OCI-LY1 (cell line): ENCODE measurements around the gene PTPRD.

ENCODE experiments used
- H2AFZ ChIP-seq: fragments of 200-600 bp; sonication (generic), shearing (Covaris generic); 2 replicates; pipeline ENCODE4 v1.6.0; 2014; ENCODE audit warnings: antibody characterized with exemption, mild to moderate bottlenecking, low read length
- H3F3A ChIP-seq: fragments of 200-600 bp; sonication (generic), shearing (Covaris generic); 2 replicates; pipeline ENCODE4 v1.6.0; 2014; ENCODE audit warnings: mild to moderate bottlenecking, antibody characterized with exemption, low read length, moderate library complexity; ENCODE audit not compliant: insufficient read depth
- H3K27ac ChIP-seq: fragments of 200-600 bp; sonication (generic); 2 replicates; pipeline ENCODE4 v1.5.1; 2014; ENCODE audit warnings: low read length, mixed run types, mild to moderate bottlenecking, low read depth; ENCODE audit not compliant: poor library complexity, severe bottlenecking
- H3K27me3 ChIP-seq: fragments of 200-600 bp; sonication (generic); 2 replicates; pipeline ENCODE4 v1.6.0; 2014; ENCODE audit warnings: antibody characterized with exemption, mild to moderate bottlenecking, low read length, moderate library complexity; ENCODE audit not compliant: insufficient read depth
- H3K36me3 ChIP-seq: fragments of 200-600 bp; sonication (generic); 2 replicates; pipeline ENCODE4 v1.6.1; 2014; ENCODE audit warnings: mild to moderate bottlenecking, antibody characterized with exemption, low read length, moderate library complexity, mixed read lengths; ENCODE audit not compliant: insufficient read depth
- H3K4me1 ChIP-seq: fragments of 200-600 bp; sonication (generic); 2 replicates; pipeline ENCODE4 v1.5.1; 2014; ENCODE audit warnings: mild to moderate bottlenecking, low read length, moderate library complexity; ENCODE audit not compliant: insufficient read depth, severe bottlenecking
- H3K4me2 ChIP-seq: fragments of 200-600 bp; sonication (generic), shearing (Covaris generic); 2 replicates; pipeline ENCODE4 v1.6.1; 2014; ENCODE audit warnings: low read length
- H3K4me3 ChIP-seq: fragments of 200-600 bp; sonication (generic); 2 replicates; pipeline ENCODE4 v1.5.1; 2014; ENCODE audit warnings: low read length, low read depth, mild to moderate bottlenecking, mixed read lengths; ENCODE audit not compliant: poor library complexity, severe bottlenecking
- H3K79me2 ChIP-seq: fragments of 200-600 bp; shearing (Covaris generic); 2 replicates; pipeline ENCODE4 v1.6.1; 2016; ENCODE audit warnings: mixed run types, low read length, mixed read lengths; ENCODE audit not compliant: insufficient read depth
- H3K9ac ChIP-seq: fragments of 200-600 bp; sonication (generic), shearing (Covaris generic); 2 replicates; pipeline ENCODE4 v1.6.1; 2014; ENCODE audit warnings: mild to moderate bottlenecking, low read length, mixed read lengths
- H3K9me2 ChIP-seq: fragments of 200-600 bp; sonication (generic), shearing (Covaris generic); 2 replicates; pipeline ENCODE4 v1.6.1; 2014; ENCODE audit warnings: low read depth, mild to moderate bottlenecking, low read length, mixed read lengths
- H3K9me3 ChIP-seq: fragments of 200-600 bp; shearing (Covaris generic); 2 replicates; pipeline ENCODE4 v1.6.1; 2014; ENCODE audit warnings: low read length, mixed read lengths
- H4K20me1 ChIP-seq: fragments of 200-600 bp; sonication (generic), shearing (Covaris generic); 2 replicates; pipeline ENCODE4 v1.6.0; 2016; ENCODE audit warnings: mild to moderate bottlenecking, low read length; ENCODE audit not compliant: insufficient read depth
- CTCF ChIP-seq: fragments of 200-600 bp; sonication (generic), shearing (Covaris generic); IDR thresholded peaks from 2 replicates; pipeline ENCODE4 v1.5.1; 2017; ENCODE audit warnings: mild to moderate bottlenecking, antibody characterized with exemption, low read length, moderate library complexity, mixed read lengths
- EZH2 ChIP-seq: fragments of 200-600 bp; sonication (generic), shearing (Covaris generic); IDR thresholded peaks from 2 replicates; pipeline ENCODE4 v1.8.0; 2017; ENCODE audit warnings: borderline replicate concordance, mixed run types, mild to moderate bottlenecking, antibody characterized with exemption, low read length, moderate library complexity, mixed read lengths

The PTPRD gene

GRCh38 chr9:8533681-8534080 is 2079.1 kb downstream of the PTPRD start:
- H3K4me3 ChIP-seq: no peak overlapping the region
- H4K20me1 ChIP-seq: no peaks in the 10 kb centered on the region

GRCh38 chr9:8531826-8532415 is 2080.9 kb downstream of the PTPRD start:
- Histone ChIP-seq H3K27ac (no peak overlapping the region), H3K4me3 (no peak overlapping the region), H4K20me1 (no peaks in the 10 kb centered on the region), H3K9ac (no peak overlapping the region), H3F3A (no peaks in the 10 kb centered on the region), H3K4me1 (no peaks in the 10 kb centered on the region), H3K27me3 (no peaks in the 10 kb centered on the region), H3K9me3 (no peaks in the 10 kb centered on the region), H3K4me2 (no peak overlapping the region), H3K9me2 (no peaks in the 10 kb centered on the region), H3K79me2 (no peaks in the 10 kb centered on the region), H2AFZ (no peak overlapping the region), H3K36me3 (no peaks in the 10 kb centered on the region)
- TF ChIP-seq CTCF: no peak
- TF ChIP-seq EZH2: no peak

More at GRCh38 chr9:8533681-8534080, 2079.1 kb downstream of the PTPRD start:
- Histone ChIP-seq H3K27me3 (no peaks in the 10 kb centered on the region), H3K9ac (no peak overlapping the region), H2AFZ (no peak overlapping the region), H3K36me3 (no peaks in the 10 kb centered on the region), H3K4me1 (no peaks in the 10 kb centered on the region), H3K79me2 (no peaks in the 10 kb centered on the region), H3F3A (no peaks in the 10 kb centered on the region), H3K4me2 (no peak overlapping the region), H3K27ac (no peak overlapping the region), H3K9me2 (no peaks in the 10 kb centered on the region), H3K9me3 (no peaks in the 10 kb centered on the region)
- TF ChIP-seq EZH2 (no peak), CTCF (no peak)

- no peak overlapping the region for H2AFZ ChIP-seq
- TF ChIP-seq EZH2: no peak
- no peaks in the 10 kb centered on the region for H3K9me3 ChIP-seq
These were observed 2091.7 kb downstream of the PTPRD start for GRCh38 chr9:8521112-8521511.

GRCh38 chr9:8515748-8516147 is 2097.1 kb downstream of the PTPRD start:
- no peaks in the 10 kb centered on the region for H3K9me3 ChIP-seq
- H3K9me2 ChIP-seq: no peaks in the 10 kb centered on the region
- H3K36me3 ChIP-seq: no peaks in the 10 kb centered on the region
- no peaks in the 10 kb centered on the region for H3K27me3 ChIP-seq
- H3K4me2 ChIP-seq: no peak overlapping the region
- H3K79me2 ChIP-seq: no peaks in the 10 kb centered on the region; the same call in 1 of the 2 replicates
- TF ChIP-seq CTCF (no peak), EZH2 (no peak)
- no peaks in the 10 kb centered on the region for H4K20me1 ChIP-seq
- H2AFZ ChIP-seq: no peak overlapping the region
- no peaks in the 10 kb centered on the region for H3F3A ChIP-seq
- no peak overlapping the region for H3K9ac ChIP-seq
- no peak overlapping the region for H3K4me3 ChIP-seq
- no peak overlapping the region for H3K27ac ChIP-seq
- no peaks in the 10 kb centered on the region for H3K4me1 ChIP-seq

More at GRCh38 chr9:8521112-8521511, 2091.7 kb downstream of the PTPRD start:
- Histone ChIP-seq H3K79me2 (no peaks in the 10 kb centered on the region), H3K9ac (no peak overlapping the region), H3K4me3 (no peak overlapping the region), H3K4me1 (no peaks in the 10 kb centered on the region), H3K4me2 (no peak overlapping the region), H3K27ac (no peak overlapping the region), H3K27me3 (no peaks in the 10 kb centered on the region), H3K36me3 (no peaks in the 10 kb centered on the region), H3K9me2 (no peaks in the 10 kb centered on the region), H4K20me1 (no peaks in the 10 kb centered on the region), H3F3A (no peaks in the 10 kb centered on the region)
